HPDE6-E6E7 (cell line): ENCODE data around the gene FADS3.

Source experiments
- DNase-seq: peaks from one replicate; pipeline ENCODE4 v3.0.0; 2011; ENCODE audit warnings: missing footprints; ENCODE audit errors: extremely low spot score

FADS3 gene

DNA sequence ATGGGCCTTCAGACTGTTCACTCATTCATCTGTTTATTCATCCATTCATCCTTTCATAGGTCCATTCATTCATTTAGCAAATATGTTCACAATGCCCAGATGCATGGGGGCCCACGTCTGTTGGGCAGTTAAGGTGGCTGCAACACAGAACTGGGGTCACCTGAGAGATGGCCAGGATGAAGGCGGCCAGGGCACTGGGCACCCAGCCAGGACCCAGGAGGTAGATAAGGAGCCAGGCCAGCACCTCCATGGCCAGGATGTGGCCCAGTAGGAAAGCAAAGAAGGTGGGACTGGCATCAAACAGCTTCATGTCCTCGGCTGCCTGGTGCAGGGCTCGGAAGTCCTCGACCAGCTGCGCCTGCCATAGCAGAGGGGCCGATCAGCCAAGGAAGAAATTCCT, 12.2 kb downstream of the FADS3 start:
- DNase-seq: no peak

DNA sequence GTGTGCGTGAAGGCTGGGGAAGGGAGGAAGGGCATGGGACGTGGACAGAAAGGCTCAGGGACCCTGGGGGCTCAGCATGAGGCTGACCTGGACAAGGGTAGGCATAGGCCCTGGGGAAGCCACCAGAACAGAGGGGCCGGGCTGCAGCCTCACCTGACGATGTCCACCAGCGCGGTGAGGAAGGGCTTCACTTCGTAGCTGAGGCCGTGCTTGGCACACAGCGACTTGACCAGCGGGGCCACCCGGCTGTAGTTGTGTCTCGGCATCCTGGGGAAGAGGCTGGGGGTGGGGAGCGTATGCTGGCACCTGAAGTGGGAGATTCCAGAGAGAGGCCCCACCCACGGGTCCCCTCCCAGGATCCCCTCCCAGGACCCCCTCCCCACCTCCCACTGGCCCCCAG, 15.6 kb downstream of the FADS3 start:
- DNase-seq: no peak

DNA sequence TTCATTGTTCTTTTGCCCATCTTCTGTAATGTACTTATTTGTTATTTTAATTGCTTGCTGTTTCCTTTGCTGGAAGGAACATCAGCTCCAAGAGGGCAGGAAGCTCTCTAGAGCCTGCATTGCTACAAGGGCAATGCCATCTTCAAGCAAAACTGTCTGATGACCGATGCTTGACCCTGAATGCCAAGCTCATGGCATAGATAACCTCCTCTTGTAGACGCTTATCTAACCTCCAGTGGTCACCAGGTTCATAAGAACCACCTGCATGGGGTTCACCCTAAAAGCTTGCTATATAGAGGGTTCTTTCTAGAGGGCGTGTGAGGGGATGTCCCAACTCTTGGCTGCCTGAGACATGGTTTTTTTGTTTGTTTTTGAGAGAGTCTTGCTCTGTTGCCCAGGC, 16.5 kb downstream of the FADS3 start:
- no peak for DNase-seq

DNA sequence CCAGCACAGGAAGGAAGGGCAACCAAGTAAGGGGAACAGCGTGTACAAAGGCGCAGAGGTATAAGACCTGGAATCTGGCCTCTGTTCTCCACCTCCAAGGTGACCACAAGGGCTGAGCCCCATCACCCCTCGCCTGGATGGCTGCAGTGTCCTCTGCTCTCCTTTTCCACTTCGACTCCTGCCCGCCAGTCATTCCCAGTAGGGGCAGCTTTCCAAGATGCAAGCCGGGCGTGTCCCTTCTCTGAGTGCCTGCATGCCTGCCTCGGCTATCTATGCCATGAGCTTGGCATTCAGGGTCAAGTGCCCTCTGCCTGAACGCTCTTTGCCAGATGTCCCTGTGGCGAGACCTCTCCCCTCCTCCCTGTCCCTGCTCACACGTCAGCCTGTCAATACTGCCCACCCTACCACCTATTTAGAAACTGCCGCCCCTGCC, 17.0 kb downstream of the FADS3 start:
- no peak for DNase-seq

DNA sequence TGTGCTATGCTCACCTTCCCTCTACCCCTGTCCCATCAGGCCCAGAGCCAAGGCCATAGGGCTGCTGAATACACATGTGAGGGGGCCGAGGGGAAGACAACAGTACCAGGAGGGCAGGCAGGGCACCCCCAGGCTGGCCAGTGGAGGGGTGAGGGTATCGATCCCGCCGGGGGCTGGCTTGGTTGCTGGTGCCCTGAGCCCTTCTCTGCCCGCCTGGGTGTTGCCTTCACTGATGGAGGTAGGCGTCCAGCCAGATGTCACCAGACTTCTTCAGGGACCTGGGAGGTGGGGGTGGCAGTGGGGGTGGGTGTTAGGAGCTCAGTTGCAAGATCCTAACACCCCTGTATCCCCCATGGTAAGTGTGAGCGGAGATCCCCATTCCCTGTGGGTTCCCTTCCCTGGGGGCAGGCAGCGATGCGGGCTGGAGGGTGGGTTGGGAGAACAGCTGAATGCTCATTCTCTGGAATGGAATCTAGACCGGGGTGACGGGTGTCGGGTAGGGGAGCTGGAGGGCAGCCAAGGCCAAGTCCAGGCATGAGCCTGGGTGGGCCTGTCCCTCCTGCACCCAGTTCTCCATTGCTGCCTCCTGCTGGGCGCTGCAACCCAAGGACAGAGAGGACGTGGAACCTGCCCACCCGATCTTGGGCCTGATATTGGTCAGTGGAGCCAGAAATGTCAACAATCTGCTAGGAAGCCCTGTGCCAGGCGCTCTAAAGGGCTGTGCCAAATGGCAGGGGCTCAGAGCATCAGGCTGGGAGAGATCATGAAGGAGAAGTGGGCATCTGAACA, 17.6 kb downstream of the FADS3 start:
- DNase-seq: no peak

DNA sequence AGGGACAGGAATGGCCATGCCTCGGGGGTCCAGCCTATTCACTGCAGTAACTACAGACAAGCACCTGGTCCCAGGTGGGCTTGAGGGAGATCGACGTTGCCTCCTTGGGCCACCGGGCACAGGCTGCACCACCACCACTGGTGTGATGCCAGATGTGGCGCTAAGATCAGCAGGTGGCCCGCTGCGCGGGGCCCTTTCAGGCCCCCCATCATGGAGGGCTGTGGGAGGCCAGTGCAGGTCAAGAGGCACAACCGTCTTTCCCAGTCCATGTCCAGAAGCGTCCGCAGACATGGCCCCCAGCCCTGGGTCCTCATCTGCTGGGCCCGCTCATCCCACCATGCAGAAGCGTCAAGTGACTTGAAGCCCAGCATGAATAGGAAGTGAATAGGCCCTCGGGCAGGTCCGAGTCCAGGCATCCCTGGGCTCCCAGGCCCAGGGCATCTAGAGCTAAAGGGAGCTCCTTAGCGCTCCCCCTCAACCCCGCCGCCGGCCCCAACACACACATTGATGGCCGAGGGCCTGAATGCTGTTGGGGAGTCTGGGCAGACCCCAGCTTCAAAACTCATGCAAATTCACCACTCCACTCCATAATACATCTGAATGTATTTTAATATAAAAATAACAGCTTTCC, 18.3 kb downstream of the FADS3 start:
- no peak for DNase-seq

DNA sequence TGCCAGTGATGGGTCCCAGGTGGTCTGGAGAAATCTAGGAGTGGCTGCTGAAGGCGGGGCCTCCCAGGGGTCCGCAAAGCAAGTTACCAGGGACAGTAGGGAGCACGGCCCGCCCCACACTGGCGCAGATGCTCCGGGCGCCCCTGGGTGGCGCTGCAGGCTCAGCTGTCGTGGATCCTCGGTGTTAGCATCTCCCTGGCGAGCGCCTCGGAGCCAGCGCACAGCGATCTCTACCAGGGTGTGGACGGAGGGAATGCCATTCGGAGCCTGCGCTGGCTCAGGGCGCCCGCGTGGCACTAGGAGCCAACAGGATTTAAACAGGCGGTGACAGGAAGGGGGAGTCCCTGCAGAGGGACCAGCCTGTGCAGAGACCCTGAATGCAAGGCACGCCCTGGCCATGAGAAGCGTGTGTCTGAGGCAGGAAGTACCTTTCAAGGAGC, 20.2 kb downstream of the FADS3 start:
- DNase-seq: peak; percentile 85

DNA sequence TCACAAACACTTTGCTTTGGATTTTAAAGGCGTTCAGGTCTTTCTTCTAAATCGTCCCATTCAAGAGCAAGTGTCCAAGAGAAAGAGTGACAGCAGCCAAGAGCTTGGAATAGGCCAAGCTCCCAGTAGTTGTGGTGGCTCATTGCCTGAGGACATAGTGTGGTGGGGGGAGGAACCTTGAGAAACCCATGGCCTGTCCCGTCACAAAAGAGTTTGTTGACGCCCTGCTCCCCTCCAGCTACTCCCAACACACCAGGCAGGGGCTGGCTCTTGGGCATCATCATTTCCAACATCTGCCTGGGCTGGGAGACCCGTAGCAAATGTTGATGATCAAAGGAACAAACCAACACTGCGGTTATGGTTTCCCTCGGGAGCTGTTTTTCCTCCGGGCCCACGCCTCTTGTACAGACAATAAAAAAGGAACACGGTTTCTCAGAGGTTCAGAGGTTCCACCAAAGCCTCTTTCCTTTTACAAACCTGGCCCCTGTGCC, 20.8 kb downstream of the FADS3 start:
- DNase-seq: no peak

DNA sequence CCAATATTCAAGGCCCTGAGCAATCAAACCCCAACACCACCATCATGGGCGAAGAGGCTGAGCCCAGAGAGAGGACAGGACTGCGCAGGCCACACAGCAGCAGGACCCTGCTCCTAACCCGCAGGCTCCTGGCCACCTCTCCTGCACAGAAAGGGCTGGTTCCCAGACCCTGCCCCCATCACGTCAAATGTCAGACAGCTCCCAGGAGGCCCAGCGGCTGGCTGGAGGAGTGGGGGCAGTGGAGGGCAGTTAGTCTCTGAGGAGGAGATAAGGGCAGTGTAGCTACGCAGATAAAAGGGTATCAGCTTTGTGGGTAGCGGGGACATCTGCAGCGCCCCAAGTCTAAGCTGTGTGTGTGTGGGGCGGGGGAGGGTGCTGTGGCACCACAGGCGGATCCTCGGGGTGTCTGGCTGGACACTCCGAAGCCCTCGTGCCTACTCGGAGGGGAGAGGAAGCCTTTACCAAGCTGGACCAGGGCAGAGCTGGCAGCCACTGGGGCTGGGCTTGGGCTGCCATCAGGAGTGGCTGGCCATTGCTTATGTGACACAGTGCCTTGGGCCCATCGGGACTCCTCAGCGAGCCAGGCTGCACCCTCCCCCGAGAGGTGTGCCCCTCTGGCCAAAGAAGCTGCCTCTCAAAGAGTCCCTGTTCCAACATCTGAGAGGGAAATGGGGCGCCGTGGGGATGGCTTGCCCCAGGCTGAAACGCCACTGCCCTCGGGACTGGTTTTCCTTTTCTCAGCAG, 21.5 kb downstream of the FADS3 start:
- no peak for DNase-seq

DNA sequence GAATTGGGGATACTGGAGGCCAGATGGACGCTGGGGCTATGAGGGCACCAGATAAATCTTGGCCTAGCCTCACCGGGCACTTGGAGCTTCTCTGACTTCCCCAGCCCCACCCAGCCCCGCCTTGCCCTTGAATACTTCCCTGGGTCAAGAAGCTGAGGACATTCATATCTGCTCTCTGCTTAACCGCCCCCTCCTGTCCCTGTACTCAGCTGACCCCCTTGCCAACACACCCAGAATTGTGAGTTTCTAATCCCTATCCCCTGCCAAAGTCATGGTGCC, 22.0 kb downstream of the FADS3 start:
- no peak for DNase-seq

DNA sequence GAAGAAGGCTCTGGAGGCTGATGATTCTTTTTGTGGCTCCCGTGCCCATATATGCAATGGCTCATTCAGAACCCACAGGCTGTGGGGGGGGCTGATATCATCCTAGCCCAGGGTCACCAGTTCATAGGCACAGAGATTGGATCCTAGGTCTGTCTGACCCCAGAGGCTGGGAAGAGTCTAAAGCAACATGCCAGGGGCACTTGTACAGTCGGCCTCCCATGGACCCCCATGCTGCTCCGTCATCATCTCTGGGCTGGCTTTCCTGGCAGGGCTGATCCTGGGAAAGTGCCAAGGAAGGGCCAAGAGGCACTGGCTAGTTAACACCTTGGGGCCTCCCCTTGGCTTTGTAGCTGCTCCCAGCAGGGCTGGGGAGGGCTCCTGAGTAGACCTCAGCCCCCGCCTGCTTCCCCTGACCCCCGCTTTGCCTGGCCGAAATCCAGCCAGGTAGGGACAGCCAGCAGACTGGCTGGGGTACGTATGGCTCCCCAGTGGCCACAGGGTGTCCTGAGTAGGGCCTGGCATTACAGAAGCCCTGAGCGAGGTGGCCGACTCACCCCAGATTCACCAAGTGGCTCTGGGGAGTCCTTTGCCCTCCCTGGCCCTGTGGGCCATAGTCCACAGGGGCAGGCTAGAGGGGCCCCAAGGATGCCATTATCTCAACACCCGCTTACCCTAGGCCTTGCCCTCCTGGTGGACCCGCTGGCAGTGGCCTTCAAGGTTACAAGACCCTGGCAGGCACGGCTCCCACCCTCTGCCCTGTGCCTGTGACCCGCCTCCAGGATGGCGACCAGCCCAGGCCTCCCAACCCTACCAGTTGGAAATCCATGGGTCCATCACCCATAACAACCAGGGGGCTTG, 22.5 kb downstream of the FADS3 start:
- no peak for DNase-seq

DNA sequence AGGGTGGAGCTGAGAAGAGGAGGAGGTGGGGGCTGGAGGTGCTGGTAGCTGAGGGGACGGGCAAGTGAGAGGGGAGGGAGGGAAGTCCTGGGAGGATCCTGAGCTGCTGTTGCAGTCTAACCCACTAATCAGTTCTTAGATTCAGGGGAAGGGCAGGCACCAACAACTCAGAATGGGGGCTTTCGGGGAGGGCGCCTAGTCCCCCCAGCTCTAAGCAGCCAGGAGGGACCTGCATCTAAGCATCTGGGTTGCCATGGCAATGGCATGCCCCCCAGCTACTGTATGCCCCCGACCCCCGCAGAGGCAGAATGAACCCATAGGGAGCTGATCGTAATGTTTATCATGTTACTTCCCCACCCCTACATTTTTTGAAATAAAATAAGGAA, 24.4 kb downstream of the FADS3 start:
- no peak for DNase-seq

DNA sequence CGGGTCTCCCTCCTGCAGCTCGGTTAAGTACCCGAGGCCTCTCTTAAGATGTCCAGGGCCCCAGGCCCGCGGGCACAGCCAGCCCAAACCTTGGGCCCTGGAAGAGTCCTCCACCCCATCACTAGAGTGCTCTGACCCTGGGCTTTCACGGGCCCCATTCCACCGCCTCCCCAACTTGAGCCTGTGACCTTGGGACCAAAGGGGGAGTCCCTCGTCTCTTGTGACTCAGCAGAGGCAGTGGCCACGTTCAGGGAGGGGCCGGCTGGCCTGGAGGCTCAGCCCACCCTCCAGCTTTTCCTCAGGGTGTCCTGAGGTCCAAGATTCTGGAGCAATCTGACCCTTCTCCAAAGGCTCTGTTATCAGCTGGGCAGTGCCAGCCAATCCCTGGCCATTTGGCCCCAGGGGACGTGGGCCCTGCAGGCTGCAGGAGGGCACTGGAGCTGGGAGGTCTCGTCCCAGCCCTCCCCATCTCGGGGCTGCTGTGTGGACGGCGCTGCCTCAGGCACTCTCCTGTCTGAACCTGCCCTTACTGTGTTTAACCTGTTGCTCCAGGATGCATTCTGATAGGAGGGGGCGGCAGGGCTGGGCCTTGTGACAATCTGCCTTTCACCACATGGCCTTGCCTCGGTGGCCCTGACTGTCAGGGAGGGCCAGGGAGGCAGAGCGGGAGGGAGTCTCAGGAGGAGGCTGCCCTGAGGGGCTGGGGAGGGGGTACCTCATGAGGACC, 25.0 kb downstream of the FADS3 start:
- DNase-seq: peak; percentile 63

DNA sequence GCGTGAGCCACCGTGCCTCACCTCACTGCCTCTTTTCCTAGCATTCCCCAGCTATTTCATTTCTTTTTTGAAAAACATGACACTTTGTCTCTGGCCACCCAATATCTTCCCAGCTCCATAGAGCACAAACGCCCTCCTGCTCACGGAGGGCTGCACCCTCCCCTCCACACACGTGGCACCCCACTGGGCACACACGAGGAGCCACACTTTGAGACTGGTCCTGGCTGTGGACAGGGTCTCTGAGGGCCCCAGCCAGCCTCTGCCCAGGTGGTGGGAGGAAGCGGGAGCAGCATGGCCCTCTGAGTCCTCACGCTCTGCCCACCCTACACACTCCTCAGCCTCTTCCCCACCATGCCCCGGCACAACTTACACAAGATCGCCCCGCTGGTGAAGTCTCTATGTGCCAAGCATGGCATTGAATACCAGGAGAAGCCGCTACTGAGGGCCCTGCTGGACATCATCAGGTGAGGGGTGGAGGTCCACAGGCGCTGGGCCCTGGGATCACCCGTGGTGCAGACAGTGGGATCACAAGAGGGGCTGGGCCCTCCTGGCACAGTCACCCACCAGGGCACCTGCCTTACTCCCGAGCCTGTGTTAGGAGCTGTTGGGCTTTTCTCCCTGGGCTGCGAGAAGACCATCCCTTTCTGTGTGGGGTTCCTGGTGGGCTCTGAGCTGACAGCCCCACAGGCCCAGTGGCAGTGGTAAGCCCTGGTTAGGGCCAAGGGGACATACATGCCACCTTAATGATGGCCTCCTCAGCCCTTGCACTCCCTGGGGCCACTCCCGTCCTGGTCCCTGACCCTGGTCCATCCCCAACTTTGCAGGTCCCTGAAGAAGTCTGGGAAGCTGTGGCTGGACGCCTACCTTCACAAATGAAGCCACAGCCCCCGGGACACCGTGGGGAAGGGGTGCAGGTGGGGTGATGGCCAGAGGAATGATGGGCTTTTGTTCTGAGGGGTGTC, 26.2 kb downstream of the FADS3 start:
- DNase-seq: no peak

DNA sequence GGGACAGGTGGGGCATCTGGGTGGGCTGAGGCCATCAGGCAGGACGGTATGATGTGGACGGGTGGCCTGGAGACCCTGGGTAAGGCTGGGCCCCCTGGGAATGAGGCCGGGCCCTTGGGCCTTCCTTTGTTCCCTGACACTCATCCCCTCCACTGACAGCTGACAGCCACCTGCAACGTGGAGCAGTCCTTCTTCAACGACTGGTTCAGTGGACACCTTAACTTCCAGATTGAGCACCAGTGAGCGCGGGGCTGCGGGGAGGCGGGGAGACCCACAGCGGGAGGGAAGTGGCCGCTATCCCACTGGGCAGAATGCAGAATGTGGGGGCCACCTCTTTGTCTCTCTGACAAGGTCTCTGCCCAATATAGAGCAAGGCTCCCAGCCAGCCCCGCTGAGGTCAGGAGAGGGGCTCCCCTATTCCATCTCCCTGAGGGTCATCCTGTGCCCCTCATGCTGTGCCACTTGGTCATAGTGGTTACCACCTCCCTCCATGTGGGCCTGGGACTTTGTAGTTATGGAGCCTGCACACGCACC, 27.7 kb downstream of the FADS3 start:
- no peak for DNase-seq

DNA sequence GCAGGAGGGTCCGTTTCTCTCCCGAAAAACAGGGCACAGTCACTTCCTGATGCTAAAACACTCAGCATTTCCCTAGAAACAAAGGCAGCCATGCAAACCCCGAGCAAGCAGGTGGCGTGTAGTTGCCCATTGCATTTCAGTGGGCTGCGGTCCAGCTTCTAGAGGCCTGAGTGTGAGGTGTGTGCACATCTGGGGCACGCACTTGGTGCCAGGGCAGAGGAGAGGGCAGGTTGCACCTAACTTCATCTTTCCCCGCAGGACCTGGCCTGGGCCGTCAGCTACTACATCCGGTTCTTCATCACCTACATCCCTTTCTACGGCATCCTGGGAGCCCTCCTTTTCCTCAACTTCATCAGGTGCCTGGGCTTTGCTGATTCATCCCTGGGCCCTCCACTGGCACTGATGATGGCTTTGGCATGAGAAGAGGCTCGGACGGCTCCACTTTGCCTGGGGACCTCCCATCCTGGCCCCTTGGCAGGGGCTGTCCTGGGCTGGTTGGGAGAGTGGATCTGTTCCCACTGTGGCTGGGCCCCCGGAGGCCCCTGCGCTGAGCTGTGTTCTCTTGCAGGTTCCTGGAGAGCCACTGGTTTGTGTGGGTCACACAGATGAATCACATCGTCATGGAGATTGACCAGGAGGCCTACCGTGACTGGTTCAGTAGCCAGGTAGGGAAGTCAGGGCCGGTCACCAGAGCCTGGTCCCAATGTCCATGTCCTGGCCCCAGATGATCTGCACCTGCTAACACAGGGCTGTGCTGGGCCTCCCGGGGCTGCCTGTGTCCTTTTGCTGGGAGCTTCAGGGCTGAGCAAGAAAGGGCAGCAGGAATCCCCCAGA, 28.4 kb downstream of the FADS3 start:
- no peak for DNase-seq

DNA sequence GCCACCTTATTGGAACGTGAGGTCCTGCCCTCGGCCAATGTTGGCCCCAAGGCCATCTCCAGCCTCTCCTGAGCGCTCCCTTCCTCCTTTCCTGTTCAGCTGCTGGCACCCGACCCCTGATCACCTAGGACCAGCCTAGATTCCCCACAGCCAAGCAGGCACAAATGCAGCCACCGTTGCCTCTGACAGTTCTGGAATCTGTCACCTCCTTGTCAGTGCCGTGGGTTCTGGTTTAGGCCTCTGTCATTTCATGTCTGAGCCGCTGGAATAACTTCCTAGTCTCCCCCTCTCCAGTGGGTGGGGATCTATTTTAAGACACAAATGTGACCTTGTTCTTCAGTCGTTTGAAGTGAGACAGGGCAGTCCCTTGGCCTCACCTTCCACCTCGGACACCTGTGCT, 29.7 kb downstream of the FADS3 start:
- no peak for DNase-seq

DNA sequence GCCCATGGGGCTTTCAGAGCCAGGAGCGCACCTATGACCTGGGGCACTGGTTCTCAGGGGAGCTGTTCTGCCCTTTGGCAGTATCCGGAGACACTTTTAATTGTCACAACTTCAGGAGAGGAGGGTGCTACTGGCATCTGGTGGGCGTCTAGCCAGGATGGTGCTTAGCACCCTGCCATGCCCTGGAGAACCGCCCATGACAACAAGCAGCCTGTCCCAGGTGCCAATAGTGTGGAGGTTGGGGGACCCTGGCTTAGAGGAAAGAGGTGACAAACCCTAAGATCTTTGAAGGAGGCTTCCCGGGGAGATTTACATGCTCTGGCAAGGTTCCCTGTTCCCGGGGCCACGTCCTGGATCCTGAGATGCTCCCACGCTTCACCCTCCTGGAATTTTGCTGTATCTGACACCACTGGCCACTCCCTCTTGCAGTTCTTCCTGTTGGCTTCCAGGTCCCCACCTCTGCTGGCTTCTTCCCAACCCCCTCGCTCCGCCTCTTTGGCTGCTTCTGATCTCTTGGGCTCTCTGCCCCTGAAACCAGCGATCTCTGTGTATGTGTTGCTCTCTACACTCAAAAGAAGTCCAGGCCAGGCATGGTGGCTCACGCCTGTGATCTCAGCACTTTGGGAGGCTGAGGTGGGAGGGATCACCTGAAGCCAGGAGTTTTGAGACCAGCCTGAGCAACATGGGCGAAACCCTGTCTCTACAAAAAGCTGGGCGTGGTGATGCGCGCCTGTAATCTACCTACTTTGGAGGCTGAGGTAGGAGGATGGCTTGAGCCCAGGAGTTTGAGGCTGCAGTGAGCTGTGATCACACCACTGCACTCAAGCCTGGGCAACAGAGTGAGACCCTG, 31.1 kb downstream of the FADS3 start:
- DNase-seq: no peak
